ENCODE data around the gene SORCS3. TPM values are rescaled to one million over a fixed set of nuclear protein-coding genes. Genes with fewer than 3 reads are reported as not detected.

SORCS3 gene
- total RNA-seq, 2 experiments from 2014 or later, result not detected

GRCh38 chr10:104735757-104736391 lies 94.8 kb downstream of the SORCS3 start:
- H3K27me3 Mint-ChIP-seq, result peaks cover 5% of the 10 kb centered on the region
- CTCF ChIA-PET, result no interaction called here
- no peaks in the 10 kb centered on the region for H3K4me1 Mint-ChIP-seq
- no peaks in the 10 kb centered on the region for H3K9me3 Mint-ChIP-seq (ENCODE audit: low read depth)
- H3K27ac Mint-ChIP-seq, result no peak overlapping the region
- DNase-seq (no peak), ATAC-seq (no peak)
- H3K36me3 Mint-ChIP-seq, result no peaks in the 10 kb centered on the region
- H3K4me3 Mint-ChIP-seq, result no peak overlapping the region

- no peaks in the 10 kb centered on the region for H3K9me3 Mint-ChIP-seq (ENCODE audit: low read depth)
- no peaks in the 10 kb centered on the region for H3K4me1 Mint-ChIP-seq
- no peaks in the 10 kb centered on the region for H3K27me3 Mint-ChIP-seq
- no peak overlapping the region for H3K4me3 Mint-ChIP-seq
- DNase-seq, result no peak
- CTCF ChIA-PET, result no interaction called here
- H3K27ac Mint-ChIP-seq, result no peak overlapping the region
- H3K36me3 Mint-ChIP-seq, result no peaks in the 10 kb centered on the region
- ATAC-seq, result no peak
These were observed 100.0 kb downstream of the SORCS3 start for GRCh38 chr10:104741127-104741526.

- no peaks in the 10 kb centered on the region for H3K4me1 Mint-ChIP-seq
- H3K36me3 Mint-ChIP-seq, result no peaks in the 10 kb centered on the region
- H3K9me3 Mint-ChIP-seq (ENCODE audit: low read depth), result no peaks in the 10 kb centered on the region
- no peaks in the 10 kb centered on the region for H3K27me3 Mint-ChIP-seq
- ATAC-seq (no peak), DNase-seq (no peak)
- H3K4me3 Mint-ChIP-seq, result no peak overlapping the region
- no peak overlapping the region for H3K27ac Mint-ChIP-seq
- CTCF ChIA-PET, result no interaction called here
These were observed 103.0 kb downstream of the SORCS3 start for GRCh38 chr10:104744052-104744451.

GRCh38 chr10:104750291-104750690 lies 109.2 kb downstream of the SORCS3 start:
- Mint-ChIP-seq H3K9me3 (ENCODE audit: low read depth) (no peaks in the 10 kb centered on the region), H3K27ac (no peak overlapping the region)

GRCh38 chr10:104762793-104763192 lies 121.7 kb downstream of the SORCS3 start:
- H3K27ac Mint-ChIP-seq, result no peak overlapping the region

More at GRCh38 chr10:104750291-104750690, 109.2 kb downstream of the SORCS3 start:
- no peak for ATAC-seq
- H3K4me1 Mint-ChIP-seq, result no peaks in the 10 kb centered on the region
- no peaks in the 10 kb centered on the region for H3K36me3 Mint-ChIP-seq
- no peak for DNase-seq
- H3K27me3 Mint-ChIP-seq, result no peaks in the 10 kb centered on the region
- no peak overlapping the region for H3K4me3 Mint-ChIP-seq
- CTCF ChIA-PET, result no interaction called here

GRCh38 chr10:104766341-104766740 lies 125.3 kb downstream of the SORCS3 start:
- no peak for ATAC-seq
- H3K27me3 Mint-ChIP-seq, result peaks cover 2% of the 10 kb centered on the region
- CTCF ChIA-PET, result no interaction called here
- no peaks in the 10 kb centered on the region for H3K4me1 Mint-ChIP-seq
- H3K9me3 Mint-ChIP-seq (ENCODE audit: low read depth), result no peaks in the 10 kb centered on the region
- H3K36me3 Mint-ChIP-seq, result no peaks in the 10 kb centered on the region
- H3K27ac Mint-ChIP-seq, result no peak overlapping the region
- DNase-seq, result no peak
- no peak overlapping the region for H3K4me3 Mint-ChIP-seq

More at GRCh38 chr10:104762793-104763192, 121.7 kb downstream of the SORCS3 start:
- DNase-seq (no peak), ATAC-seq (no peak)
- Mint-ChIP-seq H3K4me3 (no peak overlapping the region), H3K4me1 (no peaks in the 10 kb centered on the region), H3K36me3 (no peaks in the 10 kb centered on the region), H3K9me3 (ENCODE audit: low read depth) (no peaks in the 10 kb centered on the region), H3K27me3 (peaks cover 2% of the 10 kb centered on the region)
- CTCF ChIA-PET, result no interaction called here

- ATAC-seq (no peak), DNase-seq (no peak)
- CTCF ChIA-PET, result no interaction called here
- no peak overlapping the region for H3K27ac Mint-ChIP-seq
- H3K4me3 Mint-ChIP-seq, result no peak overlapping the region
- H3K4me1 Mint-ChIP-seq, result no peaks in the 10 kb centered on the region
- no peaks in the 10 kb centered on the region for H3K9me3 Mint-ChIP-seq (ENCODE audit: low read depth)
- H3K36me3 Mint-ChIP-seq, result no peaks in the 10 kb centered on the region
- peaks cover 2% of the 10 kb centered on the region for H3K27me3 Mint-ChIP-seq
These were observed 126.2 kb downstream of the SORCS3 start for GRCh38 chr10:104767282-104767681.

- DNase-seq, result no peak
- Mint-ChIP-seq H3K4me1 (no peaks in the 10 kb centered on the region), H3K4me3 (no peak overlapping the region), H3K27me3 (peaks cover 2% of the 10 kb centered on the region), H3K27ac (no peak overlapping the region), H3K9me3 (ENCODE audit: low read depth) (no peaks in the 10 kb centered on the region), H3K36me3 (no peaks in the 10 kb centered on the region)
- CTCF ChIA-PET, result no interaction called here
- no peak for ATAC-seq
These were observed 126.7 kb downstream of the SORCS3 start for GRCh38 chr10:104767745-104768144.

GRCh38 chr10:104773105-104773504 lies 132.0 kb downstream of the SORCS3 start:
- no peak overlapping the region for H3K27ac Mint-ChIP-seq
- no peak for DNase-seq
- CTCF ChIA-PET, result no interaction called here

GRCh38 chr10:104774234-104774633 lies 133.1 kb downstream of the SORCS3 start:
- no peaks in the 10 kb centered on the region for H3K36me3 Mint-ChIP-seq
- no peak for DNase-seq
- H3K27ac Mint-ChIP-seq, result no peak overlapping the region
- no peak for ATAC-seq
- CTCF ChIA-PET, result no interaction called here
- H3K27me3 Mint-ChIP-seq, result no peaks in the 10 kb centered on the region
- H3K9me3 Mint-ChIP-seq (ENCODE audit: low read depth), result no peaks in the 10 kb centered on the region
- H3K4me1 Mint-ChIP-seq, result no peaks in the 10 kb centered on the region
- no peak overlapping the region for H3K4me3 Mint-ChIP-seq

More at GRCh38 chr10:104773105-104773504, 132.0 kb downstream of the SORCS3 start:
- no peak overlapping the region for H3K4me3 Mint-ChIP-seq
- no peak for ATAC-seq
- no peaks in the 10 kb centered on the region for H3K27me3 Mint-ChIP-seq
- no peaks in the 10 kb centered on the region for H3K36me3 Mint-ChIP-seq
- H3K4me1 Mint-ChIP-seq, result no peaks in the 10 kb centered on the region
- no peaks in the 10 kb centered on the region for H3K9me3 Mint-ChIP-seq (ENCODE audit: low read depth)

- no peaks in the 10 kb centered on the region for H3K4me1 Mint-ChIP-seq
- CTCF ChIA-PET, result no interaction called here
- no peak overlapping the region for H3K27ac Mint-ChIP-seq
- ATAC-seq (no peak), DNase-seq (no peak)
- no peak overlapping the region for H3K4me3 Mint-ChIP-seq
- H3K9me3 Mint-ChIP-seq (ENCODE audit: low read depth), result no peaks in the 10 kb centered on the region
- no peaks in the 10 kb centered on the region for H3K27me3 Mint-ChIP-seq
- H3K36me3 Mint-ChIP-seq, result no peaks in the 10 kb centered on the region
These were observed 136.2 kb downstream of the SORCS3 start for GRCh38 chr10:104777086-104777799.

- ATAC-seq, result no peak
- H3K27ac Mint-ChIP-seq, result no peak overlapping the region
- CTCF ChIA-PET, result no interaction called here
- H3K4me1 Mint-ChIP-seq, result no peaks in the 10 kb centered on the region
- no peak overlapping the region for H3K4me3 Mint-ChIP-seq
- H3K9me3 Mint-ChIP-seq (ENCODE audit: low read depth), result no peaks in the 10 kb centered on the region
- no peaks in the 10 kb centered on the region for H3K36me3 Mint-ChIP-seq
- DNase-seq, result no peak
- H3K27me3 Mint-ChIP-seq, result no peaks in the 10 kb centered on the region
These were observed 137.3 kb downstream of the SORCS3 start for GRCh38 chr10:104778371-104778770.

- Mint-ChIP-seq H3K9me3 (ENCODE audit: low read depth) (no peaks in the 10 kb centered on the region), H3K27me3 (no peaks in the 10 kb centered on the region), H3K4me3 (no peak overlapping the region), H3K36me3 (no peaks in the 10 kb centered on the region), H3K27ac (no peak overlapping the region), H3K4me1 (no peaks in the 10 kb centered on the region)
- no peak for ATAC-seq
- no peak for DNase-seq
- CTCF ChIA-PET, result no interaction called here
These were observed 138.6 kb downstream of the SORCS3 start for GRCh38 chr10:104779701-104780100.

- DNase-seq (no peak), ATAC-seq (no peak)
- Mint-ChIP-seq H3K27ac (no peak overlapping the region), H3K4me3 (no peak overlapping the region), H3K27me3 (no peaks in the 10 kb centered on the region), H3K9me3 (ENCODE audit: low read depth) (no peaks in the 10 kb centered on the region), H3K36me3 (no peaks in the 10 kb centered on the region), H3K4me1 (no peaks in the 10 kb centered on the region)
- CTCF ChIA-PET, result no interaction called here
These were observed 139.1 kb downstream of the SORCS3 start for GRCh38 chr10:104780165-104780564.

Data from activated CD8-positive, alpha-beta memory T cell treated with anti-CD3 and anti-CD28 coated beads, Interleukin-2, amount 10 ng/mL, durations not matched to agents 7 days and 5 days (primary cell).